H1 (cell line): ENCODE measurements around the gene COL4A2. TPM values are rescaled to one million over a fixed set of nuclear protein-coding genes. Genes with fewer than 3 reads are reported as not detected.

Experiments
- CTCF ChIA-PET: fragments of 300-600 bp; sonication (Branson Sonifier 250); formaldehyde crosslinking; loops from one replicate; lab custom pipeline; 2021; ENCODE audit not compliant: partially characterized antibody; lab: Charles Lee
- POLR2A ChIA-PET: fragments of 300-600 bp; sonication (Branson Sonifier 250); formaldehyde crosslinking; loops from one replicate; lab custom pipeline; 2021; ENCODE audit warnings: inconsistent platforms; ENCODE audit not compliant: partially characterized antibody; lab: Charles Lee
- DNase-seq, 2 experiments: peaks; one replicate each; pipeline versions ENCODE4 v3.0.0 to v3.0.0-alpha.2; 2010 to 2022; ENCODE audit warnings: low spot score in 2 of 2, low read depth in 1 of 2, mixed read lengths in 1 of 2
- FAIRE-seq: peaks from 2 replicates; lab custom pipeline; 2011; peaks lifted over from hg19 to GRCh38; lab: Jason Lieb, UNC
- H2AFZ ChIP-seq: 2 replicates; pipeline ENCODE4 v1.8.1; 2012; ENCODE audit warnings: low read length, inconsistent platforms
- H2AK5ac ChIP-seq: 2 replicates; pipeline ENCODE4 v1.6.1; 2013; ENCODE audit warnings: low read depth, low read length
- H2BK120ac ChIP-seq: replicated peaks from 2 replicates; pipeline ENCODE3; 2013; ENCODE audit warnings: low read depth, low read length, inconsistent platforms
- H2BK12ac ChIP-seq: 2 replicates; pipeline ENCODE4 v1.6.1; 2013; ENCODE audit warnings: low read depth, low read length
- H2BK15ac ChIP-seq: 2 replicates; pipeline ENCODE4 v1.6.1; 2013; ENCODE audit warnings: low read length
- H2BK20ac ChIP-seq: 2 replicates; pipeline ENCODE4 v1.6.1; 2013; ENCODE audit warnings: low read length
- H2BK5ac ChIP-seq: 2 replicates; pipeline ENCODE4 v1.6.1; 2013; ENCODE audit warnings: low read depth, low read length
- H3K14ac ChIP-seq: 2 replicates; pipeline ENCODE4 v1.6.1; 2013; ENCODE audit warnings: inconsistent platforms; ENCODE audit not compliant: insufficient read length
- H3K18ac ChIP-seq: 2 replicates; pipeline ENCODE4 v1.6.1; 2013; ENCODE audit warnings: low read length; ENCODE audit errors: extremely low read depth
- H3K23ac ChIP-seq: 2 replicates; pipeline ENCODE4 v1.6.1; 2013; ENCODE audit warnings: inconsistent platforms; ENCODE audit not compliant: insufficient read length
- H3K23me2 ChIP-seq: 2 replicates; pipeline ENCODE4 v1.6.1; 2013; ENCODE audit warnings: low read depth, low read length
- H3K27ac ChIP-seq: 2 replicates; pipeline ENCODE4 v1.6.1; 2011; ENCODE audit warnings: low read depth, low read length, inconsistent platforms
- H3K27me3 ChIP-seq, 4 experiments: replicated peaks in 1 of 4; 1 replicate in 1 of 4; 2 replicates in 3 of 4; pipeline versions ENCODE4 v1.6.1 to v1.8.1; 2011 to 2013; ENCODE audit warnings: low read length in 3 of 4, mild to moderate bottlenecking in 3 of 4, inconsistent platforms in 2 of 4, mixed read lengths in 2 of 4, moderate library complexity in 1 of 4; ENCODE audit not compliant: control insufficient read depth in 3 of 4, insufficient read depth in 3 of 4; ENCODE audit errors: extremely low read depth in 1 of 4
- H3K36me3 ChIP-seq, 4 experiments: 2 replicates each; pipeline versions ENCODE4 v1.6.1 to v1.8.1; 2011 to 2013; ENCODE audit warnings: mild to moderate bottlenecking in 4 of 4, low read length in 3 of 4, moderate library complexity in 2 of 4, control low read depth in 1 of 4, inconsistent platforms in 1 of 4; ENCODE audit not compliant: insufficient read depth in 4 of 4, control insufficient read depth in 2 of 4
- H3K4ac ChIP-seq: replicated peaks from 2 replicates; pipeline ENCODE3; 2013; ENCODE audit warnings: low read length, low read depth, mixed read lengths, inconsistent platforms; ENCODE audit not compliant: insufficient read length
- H3K4me1 ChIP-seq, 4 experiments: replicated peaks in 1 of 4; 1 replicate in 1 of 4; 2 replicates in 3 of 4; pipeline versions ENCODE4 v1.6.1 to v1.8.1; 2011 to 2013; ENCODE audit warnings: low read length in 3 of 4, inconsistent platforms in 2 of 4, mixed read lengths in 1 of 4; ENCODE audit not compliant: insufficient read depth in 4 of 4, control insufficient read depth in 3 of 4
- H3K4me2 ChIP-seq, 2 experiments: 2 replicates each; pipeline versions ENCODE4 v1.6.1 to v1.8.1; 2011 to 2013; ENCODE audit warnings: low read depth in 2 of 2, low read length in 2 of 2, control low read depth in 1 of 2, inconsistent platforms in 1 of 2, mild to moderate bottlenecking in 1 of 2; ENCODE audit not compliant: insufficient read depth in 1 of 2
- H3K4me3 ChIP-seq, 4 experiments: fragments of 200-600, 300-600 bp in 1 of 4; sonication (generic), shearing (Covaris generic), sonication (Bioruptor Twin) in 1 of 4; 2 replicates each; pipeline versions ENCODE4 v1.5.1 to v1.8.1; 2011 to 2016; ENCODE audit warnings: low read length in 4 of 4, low read depth in 3 of 4, control low read depth in 2 of 4, inconsistent platforms in 2 of 4, mild to moderate bottlenecking in 2 of 4, mixed read lengths in 1 of 4, moderate library complexity in 1 of 4; ENCODE audit not compliant: insufficient read depth in 2 of 4; ENCODE audit errors: extremely low read depth in 1 of 4
- H3K56ac ChIP-seq: replicated peaks from 2 replicates; pipeline ENCODE3; 2013; ENCODE audit warnings: low read depth, mild to moderate bottlenecking, mixed read lengths, low read length, inconsistent platforms; ENCODE audit not compliant: insufficient read length
- H3K79me1 ChIP-seq: 2 replicates; pipeline ENCODE4 v1.6.1; 2013; ENCODE audit warnings: low read depth, low read length, control low read depth
- H3K79me2 ChIP-seq, 2 experiments: 2 replicates each; pipeline versions ENCODE4 v1.6.1 to v1.8.1; 2012 to 2013; ENCODE audit warnings: low read length in 2 of 2, mild to moderate bottlenecking in 2 of 2, inconsistent platforms in 1 of 2; ENCODE audit not compliant: insufficient read depth in 2 of 2, control insufficient read depth in 1 of 2
- H3K9ac ChIP-seq, 4 experiments: replicated peaks in 1 of 4; 1 replicate in 1 of 4; 2 replicates in 3 of 4; pipeline versions ENCODE4 v1.6.1 to v1.8.1; 2011 to 2013; ENCODE audit warnings: low read depth in 3 of 4, low read length in 3 of 4, control low read depth in 2 of 4, mild to moderate bottlenecking in 2 of 4, moderate library complexity in 2 of 4, inconsistent platforms in 1 of 4; ENCODE audit errors: extremely low read depth in 1 of 4
- H3K9me3 ChIP-seq, 2 experiments: 2 replicates each; pipeline versions ENCODE4 v1.6.1 to v1.8.1; 2012 to 2013; ENCODE audit warnings: mild to moderate bottlenecking in 2 of 2, moderate library complexity in 2 of 2, control low read depth in 1 of 2, inconsistent platforms in 1 of 2, low read depth in 1 of 2, low read length in 1 of 2, mixed read lengths in 1 of 2; ENCODE audit not compliant: insufficient read depth in 2 of 2
- H4K20me1 ChIP-seq, 2 experiments: replicated peaks in 1 of 2; 2 replicates each; pipeline versions ENCODE3 to v1.8.1; 2011 to 2013; ENCODE audit warnings: inconsistent platforms in 2 of 2, low read length in 2 of 2, mild to moderate bottlenecking in 1 of 2; ENCODE audit not compliant: insufficient read depth in 2 of 2, control insufficient read depth in 1 of 2
- H4K5ac ChIP-seq: 2 replicates; pipeline ENCODE4 v1.6.1; 2013; ENCODE audit warnings: low read length, low read depth, mixed read lengths, inconsistent platforms; ENCODE audit not compliant: insufficient read length
- H4K8ac ChIP-seq: 2 replicates; pipeline ENCODE4 v1.8.0; 2013; ENCODE audit warnings: mild to moderate bottlenecking, moderate library complexity, low read length, inconsistent platforms; ENCODE audit not compliant: insufficient read depth; ENCODE audit errors: extremely low read depth
- H4K91ac ChIP-seq: replicated peaks from 2 replicates; pipeline ENCODE3; 2013; ENCODE audit warnings: low read length, mixed read lengths, inconsistent platforms; ENCODE audit not compliant: insufficient read length
- CREB1 ChIP-seq: IDR thresholded peaks from 2 replicates; pipeline ENCODE4 v1.6.1; 2012; ENCODE audit warnings: inconsistent platforms
- CTBP2 ChIP-seq: IDR thresholded peaks from 2 replicates; pipeline ENCODE4 v1.7.0; 2011; ENCODE audit warnings: borderline replicate concordance, mild to moderate bottlenecking, moderate library complexity, mixed read lengths, low read length; ENCODE audit not compliant: insufficient read depth, insufficient read length
- EGR1 ChIP-seq: IDR thresholded peaks from 2 replicates; pipeline ENCODE4 v1.6.1; 2011; ENCODE audit warnings: low read depth, low read length, borderline replicate concordance
- HDAC6 ChIP-seq: IDR thresholded peaks from one replicate; pipeline ENCODE4 v1.7.1; 2012; ENCODE audit warnings: low read depth, mild to moderate bottlenecking, inconsistent platforms, low read length, moderate library complexity
- JUND ChIP-seq: IDR thresholded peaks from 2 replicates; pipeline ENCODE4 v1.6.1; 2011; ENCODE audit warnings: mild to moderate bottlenecking, improper control_type of control experiment, low read length
- RAD21 ChIP-seq, 2 experiments: IDR thresholded peaks in 1 of 2; conservative IDR thresholded peaks in 1 of 2; 2 replicates each; pipeline ENCODE4 v1.6.1; 2011; ENCODE audit warnings: low read depth in 2 of 2, low read length in 2 of 2, improper control_type of control experiment in 1 of 2, inconsistent platforms in 1 of 2, mild to moderate bottlenecking in 1 of 2, moderate library complexity in 1 of 2
- RBBP5 ChIP-seq: IDR thresholded peaks from 2 replicates; pipeline ENCODE4 v1.7.1; 2012; ENCODE audit warnings: low read depth, mild to moderate bottlenecking, inconsistent platforms, low read length, moderate library complexity, borderline replicate concordance
- SP2 ChIP-seq: IDR thresholded peaks from 2 replicates; pipeline ENCODE4 v1.6.1; 2012; ENCODE audit warnings: mild to moderate bottlenecking, low read length, inconsistent platforms
- SRF ChIP-seq: IDR thresholded peaks from 2 replicates; pipeline ENCODE4 v1.6.1; 2011; ENCODE audit warnings: mild to moderate bottlenecking, low read depth, low read length, moderate library complexity
- USF2 ChIP-seq: IDR thresholded peaks from 2 replicates; pipeline ENCODE4 v1.6.1; 2011; ENCODE audit warnings: low read length, improper control_type of control experiment
- WGBS, 2 experiments: shearing (Covaris generic) in 1 of 2; methylation state at CpG; one replicate each; pipeline versions ENCODE4 v1.1.6 to v1.1.7; 2013 to 2015; ENCODE audit warnings: low lambda C conversion rate in 2 of 2, mixed read lengths in 2 of 2, inconsistent platforms in 1 of 2, low coverage in 1 of 2, missing lambda C conversion rate in 1 of 2; ENCODE audit not compliant: insufficient replicate concordance in 2 of 2, insufficient coverage in 1 of 2, insufficient read length in 1 of 2; ENCODE audit errors: extremely low coverage in 1 of 2, missing lambda C conversion rate in 1 of 2; 5-methylcytosine and 5-hydroxymethylcytosine counted together
- polyA plus RNA-seq, 7 experiments: library from polyadenylated mRNA; depleted of rRNA in 3 of 7; stranded (reverse) in 5 of 7; unstranded in 2 of 7; fragments of >200 nt in 5 of 7; fragments of 200-250 nt in 2 of 7; gene quantifications; 1 replicate in 5 of 7; 2 replicates in 1 of 7; 4 replicates in 1 of 7; pipeline versions ENCODE4 v1.2.1 to v1.2.3, GENCODE V29; 2011 to 2013; ENCODE audit warnings: missing spikeins in 2 of 7, mixed read lengths in 2 of 7
- total RNA-seq: library from RNA; stranded (reverse); fragmentation: NEBNext Ultra II Directional; extraction: Animal tissue kit (Norgen Biotek cat#: 25700); gene quantifications from 2 replicates; pipeline ENCODE4 v1.2.1, GENCODE V29; 2021

Gene COL4A2
- total and polyA plus RNA-seq, 2 of the 8 experiments (the other 6 are each of a cell fraction or from before 2014, with no cell fraction given) = 80.4 to 87.3 TPM

- Histone ChIP-seq H3K36me3 (no peaks in the 10 kb centered on the region), H3K79me1 (peaks cover 9% of the 10 kb centered on the region), H4K20me1 (peaks cover 3 to 8% of the 10 kb centered on the region in 2 experiments), H3K56ac (no peak overlapping the region), H3K23me2 (no peaks in the 10 kb centered on the region), H3K4me3 (no peak overlapping the region), H4K5ac (no peak overlapping the region), H2BK12ac (no peak overlapping the region), H4K8ac (no peak overlapping the region), H3K9ac (no peak overlapping the region), H3K27ac (no peak overlapping the region), H2BK20ac (no peak overlapping the region), H2BK15ac (no peak overlapping the region), H4K91ac (no peak overlapping the region), H3K18ac (no peak overlapping the region), H3K4me2 (no peak overlapping the region), H3K4me1 (peaks cover 1 to 7% (median 4%) of the 10 kb centered on the region in 4 experiments; a peak in 5 of 7 replicates), H2AFZ (no peak overlapping the region), H2AK5ac (no peak overlapping the region), H2BK120ac (no peak overlapping the region), H3K4ac (no peak overlapping the region), H3K79me2 (no peaks in the 10 kb centered on the region; a peak in 1 of 4 replicates), H3K23ac (no peak overlapping the region), H3K14ac (no peak overlapping the region), H3K27me3 (no peaks in the 10 kb centered on the region), H3K9me3 (no peaks in the 10 kb centered on the region), H2BK5ac (no peak overlapping the region)
- FAIRE-seq = no peak
- ChIA-PET CTCF (interaction anchor here (1.8 to 3.4 kb wide), 2 partner anchors 47 to 65 kb away, joined by 4 to 11 read pairs; no protein-coding TSS in a partner anchor), POLR2A (no interaction called here)
- WGBS, 2 experiments = 93% methylated on average over 17 of the region's 17 CpGs; no CpG with 5 or more reads in 1 of the 2 experiments
- no peak for TF ChIP-seq RAD21 (IDR thresholded peaks at IDR 0.05 in 1 of 2, conservative IDR thresholded peaks at IDR 0.05 in 1 of 2; ENCODE audit: low read depth in 2 of 2, low read length in 2 of 2)
- TF ChIP-seq EGR1 = no peak
- TF ChIP-seq CTBP2 = no peak
- no peak for TF ChIP-seq USF2
- TF ChIP-seq JUND = no peak
- no peak for TF ChIP-seq HDAC6
- TF ChIP-seq CREB1 = no peak
- no peak for TF ChIP-seq RBBP5
- TF ChIP-seq SRF = no peak
- TF ChIP-seq SP2 = no peak
- no peak for DNase-seq
Observed at GRCh38 chr13:110346661-110347067, 39.6 kb downstream of the COL4A2 start.
